Loucy (cell line): Measurements from ENCODE around the gene SMOC1.
A peak's percentile ranks its signal among the peaks of the same experiment; 100 is the strongest.

Experiments used
- H2AFZ ChIP-seq: fragments of 200-600 bp; sonication (generic); 2 replicates; pipeline ENCODE4 v1.6.0; 2016; ENCODE audit warnings: antibody characterized with exemption, mild to moderate bottlenecking, low read length, moderate library complexity
- H3F3A ChIP-seq: fragments of 200-600 bp; 2 replicates; pipeline ENCODE4 v1.6.0; 2016; ENCODE audit warnings: antibody characterized with exemption, low read depth, mild to moderate bottlenecking
- H3K27me3 ChIP-seq: fragments of 200-600 bp; sonication (generic); 2 replicates; pipeline ENCODE4 v1.6.1; 2014; ENCODE audit warnings: low read length, mild to moderate bottlenecking; ENCODE audit not compliant: insufficient read depth, poor library complexity, severe bottlenecking
- H3K36me3 ChIP-seq: fragments of 200-600 bp; sonication (generic); 2 replicates; pipeline ENCODE4 v1.6.1; 2016; ENCODE audit warnings: low read length; ENCODE audit not compliant: insufficient read depth
- H3K4me1 ChIP-seq: fragments of 200-600 bp; sonication (generic); 2 replicates; pipeline ENCODE4 v1.5.1; 2014; ENCODE audit warnings: low read length, mild to moderate bottlenecking; ENCODE audit not compliant: insufficient read depth, poor library complexity, severe bottlenecking
- H3K4me2 ChIP-seq: fragments of 200-600 bp; sonication (generic); 2 replicates; pipeline ENCODE4 v1.6.0; 2014; ENCODE audit warnings: antibody characterized with exemption, low read length, low read depth, mild to moderate bottlenecking; ENCODE audit not compliant: poor library complexity, severe bottlenecking
- H3K4me3 ChIP-seq: fragments of 200-600 bp; sonication (generic); 2 replicates; pipeline ENCODE4 v1.5.1; 2014; ENCODE audit warnings: low read length, mild to moderate bottlenecking, mixed read lengths; ENCODE audit not compliant: poor library complexity, severe bottlenecking
- H3K79me2 ChIP-seq: fragments of 200-600 bp; sonication (generic); 2 replicates; pipeline ENCODE4 v1.6.1; 2014; ENCODE audit warnings: low read length; ENCODE audit not compliant: insufficient read depth
- H3K9ac ChIP-seq: fragments of 200-600 bp; sonication (generic); 2 replicates; pipeline ENCODE4 v1.6.0; 2014; ENCODE audit warnings: mild to moderate bottlenecking, low read depth, low read length, moderate library complexity; ENCODE audit not compliant: poor library complexity, severe bottlenecking
- H3K9me2 ChIP-seq: fragments of 200-600 bp; sonication (generic); replicated peaks from 2 replicates; pipeline ENCODE4 v1.6.1; 2016; ENCODE audit warnings: low read depth, low read length, mixed read lengths
- H3K9me3 ChIP-seq: fragments of 200-600 bp; sonication (generic); 2 replicates; pipeline ENCODE4 v1.6.1; 2014; ENCODE audit warnings: mild to moderate bottlenecking, antibody characterized with exemption, low read length, low read depth; ENCODE audit not compliant: insufficient read depth
- H4K20me1 ChIP-seq: fragments of 200-600 bp; sonication (generic); 2 replicates; pipeline ENCODE4 v1.6.0; 2014; ENCODE audit warnings: antibody characterized with exemption, low read length, mild to moderate bottlenecking; ENCODE audit not compliant: insufficient read depth, poor library complexity, severe bottlenecking
- EZH2phosphoT487 ChIP-seq: fragments of 200-600 bp; IDR thresholded peaks from 2 replicates; pipeline ENCODE4 v1.6.1; 2018; ENCODE audit warnings: antibody characterized with exemption, mild to moderate bottlenecking, moderate library complexity, borderline replicate concordance
- TF ChIP-seq, protein P1 (sequence below): fragments of 200-600 bp; sonication (generic); conservative IDR thresholded peaks from 2 replicates; pipeline ENCODE4 v1.5.1; 2014; ENCODE audit warnings: mild to moderate bottlenecking, antibody characterized with exemption, low read length

Gene SMOC1

DNA sequence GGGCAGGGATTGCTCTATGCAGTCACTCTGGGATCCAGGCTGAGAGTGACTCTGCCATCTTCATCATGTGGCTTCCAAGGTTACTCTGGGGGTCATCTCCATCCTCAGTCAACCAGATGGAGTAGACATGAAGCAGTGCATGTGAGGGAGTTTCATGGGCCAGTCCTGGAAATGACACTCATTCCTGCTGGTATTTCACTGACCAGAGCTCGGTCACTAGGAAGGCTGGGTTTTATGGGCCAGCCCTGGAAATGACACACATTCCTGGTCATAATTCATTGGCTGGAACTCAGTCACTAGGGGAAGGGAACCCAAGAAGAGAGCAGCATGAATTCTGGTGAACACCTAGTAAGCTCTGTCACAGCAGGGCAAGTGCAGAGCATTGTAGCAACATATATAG is 144.7 kb downstream of the SMOC1 start:
- no peaks in the 10 kb centered on the region for H3K36me3 ChIP-seq
- no peaks in the 10 kb centered on the region for H3F3A ChIP-seq
- H2AFZ ChIP-seq = no peak overlapping the region
- H4K20me1 ChIP-seq = no peaks in the 10 kb centered on the region
- no peaks in the 10 kb centered on the region for H3K9me3 ChIP-seq
- TF ChIP-seq EZH2phosphoT487 = no peak
- TF ChIP-seq, protein P1, sequence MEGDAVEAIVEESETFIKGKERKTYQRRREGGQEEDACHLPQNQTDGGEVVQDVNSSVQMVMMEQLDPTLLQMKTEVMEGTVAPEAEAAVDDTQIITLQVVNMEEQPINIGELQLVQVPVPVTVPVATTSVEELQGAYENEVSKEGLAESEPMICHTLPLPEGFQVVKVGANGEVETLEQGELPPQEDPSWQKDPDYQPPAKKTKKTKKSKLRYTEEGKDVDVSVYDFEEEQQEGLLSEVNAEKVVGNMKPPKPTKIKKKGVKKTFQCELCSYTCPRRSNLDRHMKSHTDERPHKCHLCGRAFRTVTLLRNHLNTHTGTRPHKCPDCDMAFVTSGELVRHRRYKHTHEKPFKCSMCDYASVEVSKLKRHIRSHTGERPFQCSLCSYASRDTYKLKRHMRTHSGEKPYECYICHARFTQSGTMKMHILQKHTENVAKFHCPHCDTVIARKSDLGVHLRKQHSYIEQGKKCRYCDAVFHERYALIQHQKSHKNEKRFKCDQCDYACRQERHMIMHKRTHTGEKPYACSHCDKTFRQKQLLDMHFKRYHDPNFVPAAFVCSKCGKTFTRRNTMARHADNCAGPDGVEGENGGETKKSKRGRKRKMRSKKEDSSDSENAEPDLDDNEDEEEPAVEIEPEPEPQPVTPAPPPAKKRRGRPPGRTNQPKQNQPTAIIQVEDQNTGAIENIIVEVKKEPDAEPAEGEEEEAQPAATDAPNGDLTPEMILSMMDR = no peak
- no peak overlapping the region for H3K4me3 ChIP-seq
- no peaks in the 10 kb centered on the region for H3K27me3 ChIP-seq
- H3K4me2 ChIP-seq = no peak overlapping the region
- H3K4me1 ChIP-seq = no peaks in the 10 kb centered on the region
- no peaks in the 10 kb centered on the region for H3K79me2 ChIP-seq
- H3K9me2 ChIP-seq = no peaks in the 10 kb centered on the region
- no peak overlapping the region for H3K9ac ChIP-seq

DNA sequence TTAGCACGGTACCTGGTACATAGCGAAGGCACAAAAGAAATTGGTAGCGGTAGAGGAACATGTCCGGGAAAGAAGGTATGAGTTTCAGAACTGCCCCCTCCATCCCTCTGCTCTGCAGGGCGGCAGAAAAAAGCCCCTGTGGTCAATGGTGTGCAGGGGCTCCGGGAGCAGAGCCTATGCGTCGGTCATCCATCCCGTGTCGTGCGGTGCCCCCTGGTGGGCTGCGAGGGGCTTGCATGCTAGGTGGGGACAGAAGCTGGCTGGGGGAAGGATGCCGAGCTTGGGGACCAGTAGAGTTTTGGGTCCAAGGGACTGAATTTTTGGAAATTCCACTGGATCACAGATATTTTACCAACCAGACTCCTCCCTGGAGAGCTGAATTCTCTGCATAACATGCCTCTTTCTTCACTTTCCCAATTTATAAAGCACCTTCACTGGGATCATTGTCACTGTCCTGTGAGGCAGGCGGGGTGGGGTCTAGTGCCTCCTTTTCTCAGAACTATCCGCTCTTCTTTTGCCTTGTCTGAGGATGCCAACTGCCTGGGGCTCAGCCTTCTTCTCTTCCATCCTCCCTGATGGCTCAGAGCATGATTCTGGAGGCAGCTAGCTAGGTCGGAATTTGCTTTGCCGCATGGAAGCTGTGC is 148.7 kb downstream of the SMOC1 start:
- no peak overlapping the region for H2AFZ ChIP-seq
- TF ChIP-seq, protein P1 = peak; percentile 94
- no peak for TF ChIP-seq EZH2phosphoT487

DNA sequence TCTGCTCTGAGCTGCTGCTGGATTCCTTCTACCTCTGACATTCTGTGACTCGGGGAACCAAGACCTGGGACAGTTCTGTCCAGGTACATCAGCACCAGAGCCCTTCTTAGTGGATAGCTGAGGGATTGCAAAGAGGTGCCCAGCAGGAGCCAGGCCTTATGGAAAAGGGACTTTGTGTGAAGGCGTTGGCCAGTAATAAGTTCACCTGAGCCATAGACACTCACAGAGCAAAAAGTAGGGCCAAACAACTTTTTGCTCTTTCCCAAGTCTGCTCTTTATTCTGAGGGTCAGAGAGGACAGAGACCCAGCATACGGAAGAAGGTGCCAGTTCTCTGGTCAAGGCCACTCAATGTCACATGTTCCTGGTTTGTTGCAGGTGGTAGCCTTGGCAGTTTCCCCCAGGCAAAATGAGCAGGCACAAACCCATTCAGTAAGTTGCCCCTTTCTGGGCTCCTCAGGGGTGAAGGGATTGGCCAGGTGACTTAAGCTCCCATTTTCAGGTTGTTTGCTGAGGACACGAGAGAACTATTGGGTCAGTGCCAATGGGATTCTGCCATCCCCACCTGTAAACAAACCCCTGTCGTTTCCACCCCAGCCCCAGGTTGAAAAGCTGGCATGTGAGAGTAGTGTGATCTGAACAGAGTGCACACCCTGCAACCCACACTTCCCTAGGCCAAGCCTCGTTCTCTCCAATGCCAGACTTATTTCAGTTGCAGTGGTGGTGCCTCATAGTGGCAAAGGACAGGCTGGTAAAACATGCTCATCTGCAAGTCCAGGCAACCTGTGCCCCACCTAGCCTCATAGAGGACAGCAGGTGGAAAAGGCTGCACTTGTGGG is 150.3 kb downstream of the SMOC1 start:
- no peaks in the 10 kb centered on the region for H3K27me3 ChIP-seq
- no peaks in the 10 kb centered on the region for H3K9me3 ChIP-seq
- H3K4me3 ChIP-seq = no peak overlapping the region
- no peaks in the 10 kb centered on the region for H3K4me1 ChIP-seq
- no peaks in the 10 kb centered on the region for H4K20me1 ChIP-seq
- H3F3A ChIP-seq = no peaks in the 10 kb centered on the region
- no peaks in the 10 kb centered on the region for H3K9me2 ChIP-seq
- H3K9ac ChIP-seq = no peak overlapping the region
- no peak for TF ChIP-seq EZH2phosphoT487
- TF ChIP-seq, protein P1 = no peak
- H2AFZ ChIP-seq = no peak overlapping the region
- no peaks in the 10 kb centered on the region for H3K79me2 ChIP-seq
- H3K4me2 ChIP-seq = no peak overlapping the region
- no peaks in the 10 kb centered on the region for H3K36me3 ChIP-seq

More for the DNA sequence above, 148.7 kb downstream of the SMOC1 start:
- H3K27me3 ChIP-seq = no peaks in the 10 kb centered on the region
- H3F3A ChIP-seq = no peaks in the 10 kb centered on the region
- no peaks in the 10 kb centered on the region for H3K9me3 ChIP-seq
- no peaks in the 10 kb centered on the region for H3K79me2 ChIP-seq
- H3K4me1 ChIP-seq = no peaks in the 10 kb centered on the region
- no peak overlapping the region for H3K4me3 ChIP-seq
- no peaks in the 10 kb centered on the region for H3K9me2 ChIP-seq
- H3K4me2 ChIP-seq = no peak overlapping the region
- H3K36me3 ChIP-seq = no peaks in the 10 kb centered on the region
- H3K9ac ChIP-seq = no peak overlapping the region
- no peaks in the 10 kb centered on the region for H4K20me1 ChIP-seq
